ENCODE data around the gene CYB561. TPM values are rescaled to one million over a fixed set of nuclear protein-coding genes. Genes with fewer than 3 reads are reported as not detected.

The CYB561 gene
- total RNA-seq, 1 donor from 2014 or later: 1.7 TPM

GRCh38 chr17:63483655-63484575, 37.8 kb upstream of the CYB561 start:
- no peak for DNase-seq
- peaks cover 3% of the 10 kb centered on the region for H3K27me3 Mint-ChIP-seq
- peaks cover 2% of the 10 kb centered on the region for H3K4me1 Mint-ChIP-seq
- H3K27ac Mint-ChIP-seq: no peak overlapping the region
- H3K4me3 Mint-ChIP-seq: no peak overlapping the region
- no peaks in the 10 kb centered on the region for H3K9me3 Mint-ChIP-seq
- peaks cover under 1% of the 10 kb centered on the region for H3K36me3 Mint-ChIP-seq (ENCODE audit: low read depth)
- intact Hi-C loops (cut with micrococcal nuclease): no loop called here

- no peak overlapping the region for H3K4me3 Mint-ChIP-seq
- no peak overlapping the region for H3K27ac Mint-ChIP-seq
- H3K4me1 Mint-ChIP-seq: peaks cover 5% of the 10 kb centered on the region
- no peaks in the 10 kb centered on the region for H3K9me3 Mint-ChIP-seq
- peaks cover 10% of the 10 kb centered on the region for H3K27me3 Mint-ChIP-seq
- DNase-seq: no peak
- peaks cover 2% of the 10 kb centered on the region for H3K36me3 Mint-ChIP-seq (ENCODE audit: low read depth)
- intact Hi-C loops (cut with micrococcal nuclease): no loop called here
Observed at GRCh38 chr17:63483038-63483437, 36.9 kb upstream of the CYB561 start.

- Mint-ChIP-seq H3K27ac (no peak overlapping the region), H3K36me3 (ENCODE audit: low read depth) (peaks cover 2% of the 10 kb centered on the region), H3K4me1 (peaks cover 10% of the 10 kb centered on the region), H3K9me3 (no peaks in the 10 kb centered on the region), H3K4me3 (no peak overlapping the region), H3K27me3 (peaks cover 15% of the 10 kb centered on the region)
- no peak for DNase-seq
- intact Hi-C loops (cut with micrococcal nuclease): no loop called here
Observed at GRCh38 chr17:63482509-63482908, 36.4 kb upstream of the CYB561 start.

- Mint-ChIP-seq H3K4me1 (peaks cover 11% of the 10 kb centered on the region), H3K27ac (no peak overlapping the region), H3K36me3 (ENCODE audit: low read depth) (peaks cover 2% of the 10 kb centered on the region), H3K4me3 (no peak overlapping the region), H3K9me3 (no peaks in the 10 kb centered on the region), H3K27me3 (peaks cover 16% of the 10 kb centered on the region)
- intact Hi-C loops (cut with micrococcal nuclease): no loop called here
- DNase-seq: no peak
Observed at GRCh38 chr17:63481488-63481870, 35.4 kb upstream of the CYB561 start.

GRCh38 chr17:63480826-63481487, 34.9 kb upstream of the CYB561 start:
- Mint-ChIP-seq H3K27ac (no peak overlapping the region), H3K36me3 (ENCODE audit: low read depth) (peaks cover 2% of the 10 kb centered on the region), H3K27me3 (peaks cover 20% of the 10 kb centered on the region), H3K9me3 (no peaks in the 10 kb centered on the region), H3K4me3 (no peak overlapping the region), H3K4me1 (peaks cover 11% of the 10 kb centered on the region)
- no peak for DNase-seq
- intact Hi-C loops (cut with micrococcal nuclease): no loop called here

GRCh38 chr17:63480192-63480784, 34.2 kb upstream of the CYB561 start:
- no peak overlapping the region for H3K4me3 Mint-ChIP-seq
- no peaks in the 10 kb centered on the region for H3K9me3 Mint-ChIP-seq
- H3K27me3 Mint-ChIP-seq: peaks cover 26% of the 10 kb centered on the region
- H3K4me1 Mint-ChIP-seq: peaks cover 14% of the 10 kb centered on the region
- no peak for DNase-seq
- H3K36me3 Mint-ChIP-seq (ENCODE audit: low read depth): peaks cover 2% of the 10 kb centered on the region
- no peak overlapping the region for H3K27ac Mint-ChIP-seq
- intact Hi-C loops (cut with micrococcal nuclease): no loop called here

GRCh38 chr17:63479495-63480184, 33.5 kb upstream of the CYB561 start:
- H3K27ac Mint-ChIP-seq: no peak overlapping the region
- no peak overlapping the region for H3K4me3 Mint-ChIP-seq
- intact Hi-C loops (cut with micrococcal nuclease): loop anchor here (1.0 kb wide), 1 partner anchor 54 kb away; no protein-coding TSS in a partner anchor
- H3K4me1 Mint-ChIP-seq: peaks cover 14% of the 10 kb centered on the region
- no peak for DNase-seq
- H3K36me3 Mint-ChIP-seq (ENCODE audit: low read depth): peaks cover 2% of the 10 kb centered on the region
- H3K27me3 Mint-ChIP-seq: peaks cover 31% of the 10 kb centered on the region
- no peaks in the 10 kb centered on the region for H3K9me3 Mint-ChIP-seq

- Mint-ChIP-seq H3K9me3 (no peaks in the 10 kb centered on the region), H3K27me3 (peaks cover 38% of the 10 kb centered on the region), H3K36me3 (ENCODE audit: low read depth) (peaks cover 2% of the 10 kb centered on the region), H3K27ac (no peak overlapping the region), H3K4me1 (peaks cover 16% of the 10 kb centered on the region), H3K4me3 (no peak overlapping the region)
- peak; percentile 94 for DNase-seq
- intact Hi-C loops (cut with micrococcal nuclease): loop anchor here (1.0 kb wide), 1 partner anchor 54 kb away; no protein-coding TSS in a partner anchor
Observed at GRCh38 chr17:63478814-63479494, 32.8 kb upstream of the CYB561 start.

- Mint-ChIP-seq H3K36me3 (ENCODE audit: low read depth) (peaks cover 2% of the 10 kb centered on the region), H3K27me3 (peaks cover 45% of the 10 kb centered on the region), H3K4me1 (peaks cover 16% of the 10 kb centered on the region), H3K4me3 (peak overlapping the region; percentile 84), H3K9me3 (no peaks in the 10 kb centered on the region), H3K27ac (no peak overlapping the region)
- no peak for DNase-seq
- intact Hi-C loops (cut with micrococcal nuclease): loop anchor here (1.0 kb wide), 1 partner anchor 135 kb away; no protein-coding TSS in a partner anchor
Observed at GRCh38 chr17:63477480-63478440, 31.7 kb upstream of the CYB561 start.

GRCh38 chr17:63476854-63477479, 30.9 kb upstream of the CYB561 start, which contains the start of gene ACE:
Gene ACE, plus strand, starts transcription at chr17:63477061. Its CDS starts 34 bp downstream, at chr17:63477095.
- peak within 1 kb of the TSS; percentile 84 for H3K4me3 Mint-ChIP-seq
- H3K36me3 Mint-ChIP-seq (ENCODE audit: low read depth): peaks cover 2% of the 10 kb centered on the region
- intact Hi-C loops (cut with micrococcal nuclease): loop anchor here (1.0 kb wide), 1 partner anchor 135 kb away; no protein-coding TSS in a partner anchor
- H3K27ac Mint-ChIP-seq: no peak within 1 kb of the TSS
- peak; percentile 81 for DNase-seq
- peaks cover 49% of the 10 kb centered on the region for H3K27me3 Mint-ChIP-seq
- peaks cover 16% of the 10 kb centered on the region for H3K4me1 Mint-ChIP-seq
- no peaks in the 10 kb centered on the region for H3K9me3 Mint-ChIP-seq

GRCh38 chr17:63476459-63476853, 30.4 kb upstream of the CYB561 start:
- peaks cover 16% of the 10 kb centered on the region for H3K4me1 Mint-ChIP-seq
- no peaks in the 10 kb centered on the region for H3K9me3 Mint-ChIP-seq
- peak overlapping the region; percentile 37 for H3K4me3 Mint-ChIP-seq
- DNase-seq: no peak
- no peak overlapping the region for H3K27ac Mint-ChIP-seq
- peaks cover 54% of the 10 kb centered on the region for H3K27me3 Mint-ChIP-seq
- peaks cover 2% of the 10 kb centered on the region for H3K36me3 Mint-ChIP-seq (ENCODE audit: low read depth)
- intact Hi-C loops (cut with micrococcal nuclease): no loop called here

Measured in activated CD4-positive, alpha-beta T cell treated with anti-CD3 and anti-CD28 coated beads, Interleukin-2, amount 10 ng/mL, durations not matched to agents 24 days and 14 days (primary cell).